ENCODE measurements around the gene GLTPD2.

Gene GLTPD2

DNA sequence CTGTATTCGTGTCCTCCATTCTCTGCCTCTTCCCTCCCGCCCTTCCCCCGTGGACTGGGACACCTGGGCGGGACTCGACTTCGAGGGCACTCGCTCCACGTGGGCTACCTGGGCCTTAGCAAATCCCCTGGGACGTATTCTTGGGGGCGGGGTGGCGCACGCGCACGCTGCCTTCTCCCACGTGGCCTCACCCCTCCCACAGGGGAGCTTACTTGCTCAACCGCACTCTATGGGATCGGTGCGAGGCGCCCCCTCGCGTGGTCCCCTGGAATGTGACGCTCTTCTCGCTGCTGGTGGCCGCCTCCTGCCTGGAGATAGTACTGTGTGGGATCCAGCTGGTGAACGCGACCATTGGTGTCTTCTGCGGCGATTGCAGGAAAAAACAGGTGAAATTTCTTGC is 6.1 kb upstream of the GLTPD2 start:
- H3K4me3 ChIP-seq (replicated peaks; ENCODE audit: low read depth, low read length): no peak overlapping the region
- no peak for DNase-seq (ENCODE audit: extremely low read depth, low read depth)
- TF ChIP-seq, protein P1, sequence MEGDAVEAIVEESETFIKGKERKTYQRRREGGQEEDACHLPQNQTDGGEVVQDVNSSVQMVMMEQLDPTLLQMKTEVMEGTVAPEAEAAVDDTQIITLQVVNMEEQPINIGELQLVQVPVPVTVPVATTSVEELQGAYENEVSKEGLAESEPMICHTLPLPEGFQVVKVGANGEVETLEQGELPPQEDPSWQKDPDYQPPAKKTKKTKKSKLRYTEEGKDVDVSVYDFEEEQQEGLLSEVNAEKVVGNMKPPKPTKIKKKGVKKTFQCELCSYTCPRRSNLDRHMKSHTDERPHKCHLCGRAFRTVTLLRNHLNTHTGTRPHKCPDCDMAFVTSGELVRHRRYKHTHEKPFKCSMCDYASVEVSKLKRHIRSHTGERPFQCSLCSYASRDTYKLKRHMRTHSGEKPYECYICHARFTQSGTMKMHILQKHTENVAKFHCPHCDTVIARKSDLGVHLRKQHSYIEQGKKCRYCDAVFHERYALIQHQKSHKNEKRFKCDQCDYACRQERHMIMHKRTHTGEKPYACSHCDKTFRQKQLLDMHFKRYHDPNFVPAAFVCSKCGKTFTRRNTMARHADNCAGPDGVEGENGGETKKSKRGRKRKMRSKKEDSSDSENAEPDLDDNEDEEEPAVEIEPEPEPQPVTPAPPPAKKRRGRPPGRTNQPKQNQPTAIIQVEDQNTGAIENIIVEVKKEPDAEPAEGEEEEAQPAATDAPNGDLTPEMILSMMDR (IDR thresholded peaks at IDR 0.05; ENCODE audit: low read depth, low read length, missing control alignments): no peak

DNA sequence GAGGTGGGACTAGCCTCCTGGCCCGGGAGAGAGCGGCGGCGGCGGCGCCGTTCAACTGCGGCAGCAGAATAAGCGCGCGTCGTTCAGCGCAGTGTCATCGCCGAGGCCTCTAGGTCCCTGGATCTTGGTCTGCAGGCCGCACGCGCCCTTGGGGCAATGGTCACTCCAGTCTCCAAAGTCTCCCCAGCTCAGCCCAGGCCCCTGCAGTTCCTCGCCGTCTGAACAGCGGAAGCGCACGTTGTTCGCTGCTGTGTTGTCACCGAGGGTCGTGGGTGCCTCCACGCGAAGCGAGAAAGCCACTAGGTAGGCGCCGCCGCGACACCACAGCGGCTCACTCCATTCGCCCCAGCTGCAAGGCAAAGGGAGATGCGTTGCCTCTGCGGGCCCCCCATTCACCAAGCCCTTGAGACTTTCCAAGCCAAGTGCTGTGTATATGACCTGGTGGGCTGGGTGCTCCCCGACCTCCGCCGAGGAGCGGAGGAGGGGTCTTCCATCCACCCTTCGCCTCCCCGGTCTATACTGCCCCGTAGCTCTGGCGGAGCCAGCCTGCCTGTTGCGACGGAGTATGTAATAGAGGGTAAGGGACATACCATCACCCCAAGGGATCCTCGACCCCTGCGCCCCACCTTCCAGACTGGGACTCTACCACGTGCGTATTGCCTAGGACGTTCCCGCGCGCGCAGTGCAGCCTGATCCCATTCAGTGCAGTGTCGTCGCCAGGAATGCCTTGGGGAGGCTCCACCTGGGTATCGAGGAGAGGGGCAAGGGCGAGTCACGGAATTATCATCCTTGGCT is 3.3 kb upstream of the GLTPD2 start:
- TF ChIP-seq, protein P1 (IDR thresholded peaks at IDR 0.05; ENCODE audit: low read depth, low read length, missing control alignments): no peak
- no peak for DNase-seq (ENCODE audit: extremely low read depth, low read depth)
- no peak overlapping the region for H3K4me3 ChIP-seq (replicated peaks; ENCODE audit: low read depth, low read length)

DNA sequence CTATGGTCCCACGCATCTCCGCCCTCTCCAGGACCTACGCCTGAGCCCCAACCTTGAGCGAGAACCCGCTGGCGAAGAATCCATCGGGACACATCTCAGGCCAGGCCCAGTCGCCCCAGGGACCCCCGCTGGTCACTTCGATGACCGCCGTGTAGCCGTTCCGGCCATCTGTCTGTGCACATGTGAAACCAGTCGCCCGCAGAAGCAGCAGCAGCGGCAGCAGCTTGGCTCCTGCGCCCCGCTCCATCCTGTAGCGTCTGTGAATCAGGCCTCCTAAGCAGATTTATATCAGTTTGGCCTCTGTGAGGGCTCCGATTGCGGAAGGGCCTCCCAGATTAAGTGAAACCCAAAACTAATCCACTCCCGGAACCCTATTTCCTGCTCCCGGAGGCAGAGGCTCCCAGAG is 2.7 kb upstream of the GLTPD2 start, which contains the start of gene VMO1:
VMO1 (minus strand) TSS at position 259 of the 406 bp plus-strand sequence; CDS start at position 247, 12 bp downstream.
- TF ChIP-seq, protein P1 (IDR thresholded peaks at IDR 0.05; ENCODE audit: low read depth, low read length, missing control alignments): no peak
- H3K4me3 ChIP-seq (replicated peaks; ENCODE audit: low read depth, low read length): no peak within 1 kb of the TSS
- DNase-seq (ENCODE audit: extremely low read depth, low read depth): no peak

DNA sequence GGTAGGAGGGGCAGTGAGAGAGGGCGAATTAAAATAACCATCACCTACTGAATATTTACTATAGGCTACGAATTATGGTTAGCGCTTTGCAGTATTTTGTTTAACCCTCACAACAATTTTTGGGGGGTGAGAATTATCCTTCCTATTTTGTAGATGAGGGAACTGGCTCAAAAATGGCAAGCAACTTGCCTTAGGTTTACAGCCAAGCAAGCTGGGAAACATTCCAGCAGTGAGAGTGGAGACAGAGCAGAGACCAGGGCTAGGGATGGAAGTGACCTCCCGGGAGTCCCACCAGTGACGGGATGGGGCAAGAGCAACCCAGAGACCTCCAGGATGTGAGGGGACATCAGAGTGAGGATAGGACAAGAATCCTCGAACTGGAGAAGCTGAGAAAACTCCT is 2.2 kb upstream of the GLTPD2 start:
- no peak overlapping the region for H3K4me3 ChIP-seq (replicated peaks; ENCODE audit: low read depth, low read length)
- DNase-seq (ENCODE audit: extremely low read depth, low read depth): no peak
- TF ChIP-seq, protein P1 (IDR thresholded peaks at IDR 0.05; ENCODE audit: low read depth, low read length, missing control alignments): no peak

DNA sequence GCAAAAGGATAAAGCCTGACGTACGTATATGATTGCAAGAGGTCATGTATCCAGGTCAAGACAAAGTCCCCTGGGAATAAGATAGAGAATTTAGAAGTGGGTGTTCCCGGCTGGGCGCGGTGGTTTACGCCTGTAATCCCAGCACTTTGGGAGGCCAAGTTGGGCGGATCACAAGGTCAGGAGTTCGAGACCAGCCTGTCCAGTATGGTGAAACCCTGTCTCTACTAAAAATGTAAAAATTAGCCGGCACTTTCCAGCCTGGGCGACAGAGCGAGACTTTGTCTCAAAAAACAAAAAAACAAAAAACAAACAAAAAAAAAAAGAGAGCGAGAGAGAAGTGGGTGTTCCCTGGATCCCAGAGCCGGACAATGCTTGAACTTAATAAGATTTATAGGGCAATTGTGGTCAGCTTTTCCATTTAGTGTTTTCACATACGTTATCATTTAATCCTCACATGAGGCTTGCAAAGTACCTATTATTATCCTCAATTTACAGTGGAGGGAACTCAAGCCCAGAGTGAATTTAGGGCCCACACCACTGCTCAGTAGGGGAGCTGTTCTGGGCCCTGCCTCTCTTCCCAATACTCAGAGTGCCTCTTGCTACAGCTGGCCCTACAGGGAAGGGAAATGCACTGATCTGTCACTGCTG is 481 bp upstream of the GLTPD2 start:
- TF ChIP-seq, protein P1 (IDR thresholded peaks at IDR 0.05; ENCODE audit: low read depth, low read length, missing control alignments): no peak
- peak overlapping the region; percentile 63 for H3K4me3 ChIP-seq (replicated peaks; ENCODE audit: low read depth, low read length)
- DNase-seq (ENCODE audit: extremely low read depth, low read depth): no peak

DNA sequence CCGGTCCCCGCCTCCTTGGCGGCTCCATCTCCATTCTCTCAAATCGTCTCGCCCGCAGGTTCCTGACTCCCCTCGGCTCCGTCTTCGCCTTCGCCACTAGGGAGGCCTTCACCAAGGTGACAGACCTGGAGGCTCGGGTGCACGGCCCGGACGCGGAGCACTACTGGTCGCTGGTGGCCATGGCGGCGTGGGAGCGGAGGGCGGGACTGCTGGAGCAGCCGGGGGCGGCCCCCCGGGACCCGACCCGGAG is 862 bp downstream of the GLTPD2 start:
- TF ChIP-seq, protein P1 (IDR thresholded peaks at IDR 0.05; ENCODE audit: low read depth, low read length, missing control alignments): no peak
- no peak for DNase-seq (ENCODE audit: extremely low read depth, low read depth)
- peak overlapping the region; percentile 63 for H3K4me3 ChIP-seq (replicated peaks; ENCODE audit: low read depth, low read length)

Data from HFF-Myc (cell line).